Measurements from ENCODE around the gene GPR101.

Gene GPR101

GRCh38 chrX:137041329-137041728, 7.5 kb upstream of the GPR101 start:
- ATAC-seq, result no peak
- TF ChIP-seq TCF4 (CRISPR knock-in tag; IDR thresholded peaks at IDR 0.05; ENCODE audit: borderline replicate concordance) (no peak), PPARA (CRISPR knock-in tag; IDR thresholded peaks at IDR 0.05; ENCODE audit: borderline replicate concordance) (no peak), ISL1 (CRISPR knock-in tag; IDR thresholded peaks at IDR 0.05) (no peak), ZC3H10 (CRISPR knock-in tag; IDR thresholded peaks at IDR 0.05) (no peak), CSRNP3 (CRISPR knock-in tag; IDR thresholded peaks at IDR 0.05) (no peak)

- ATAC-seq, result no peak
- TF ChIP-seq ZNF70 (CRISPR knock-in tag; IDR thresholded peaks at IDR 0.05) (no peak), PATZ1 (CRISPR knock-in tag; IDR thresholded peaks at IDR 0.05; ENCODE audit: borderline replicate concordance) (no peak)
These were observed 6.5 kb upstream of the GPR101 start for GRCh38 chrX:137040113-137040794.

- no peak for TF ChIP-seq PATZ1 (CRISPR knock-in tag; IDR thresholded peaks at IDR 0.05; ENCODE audit: borderline replicate concordance)
- TF ChIP-seq SNAI2 (CRISPR knock-in tag; IDR thresholded peaks at IDR 0.05), result no peak
- TF ChIP-seq ZC3H10 (CRISPR knock-in tag; IDR thresholded peaks at IDR 0.05), result no peak
- no peak for TF ChIP-seq ESRRG (CRISPR knock-in tag; IDR thresholded peaks at IDR 0.05)
- no peak for TF ChIP-seq CREB5 (CRISPR knock-in tag; IDR thresholded peaks at IDR 0.05; ENCODE audit: low read depth)
- no peak for TF ChIP-seq ARNTL (CRISPR knock-in tag; IDR thresholded peaks at IDR 0.05; ENCODE audit: borderline replicate concordance, low read depth)
- TF ChIP-seq ZNF565 (CRISPR knock-in tag; conservative IDR thresholded peaks at IDR 0.05; ENCODE audit: low read depth), result no peak
- TF ChIP-seq ZNF8 (CRISPR knock-in tag; IDR thresholded peaks at IDR 0.05), result no peak
- no peak for TF ChIP-seq GLIS3 (CRISPR knock-in tag; IDR thresholded peaks at IDR 0.05)
- ATAC-seq, result no peak
These were observed 695 bp upstream of the GPR101 start for GRCh38 chrX:137034508-137034872.

GRCh38 chrX:137032841-137033773, 688 bp downstream of the GPR101 start:
- ATAC-seq, result no peak
- no peak for TF ChIP-seq PPARA (CRISPR knock-in tag; IDR thresholded peaks at IDR 0.05; ENCODE audit: borderline replicate concordance)
- no peak for TF ChIP-seq TOX (CRISPR knock-in tag; IDR thresholded peaks at IDR 0.05; ENCODE audit: borderline replicate concordance)
- no peak for TF ChIP-seq ZNF565 (CRISPR knock-in tag; conservative IDR thresholded peaks at IDR 0.05; ENCODE audit: low read depth)
- no peak for TF ChIP-seq ZNF8 (CRISPR knock-in tag; IDR thresholded peaks at IDR 0.05)
- no peak for TF ChIP-seq GLIS3 (CRISPR knock-in tag; IDR thresholded peaks at IDR 0.05)
- TF ChIP-seq TSHZ2 (CRISPR knock-in tag; IDR thresholded peaks at IDR 0.05), result no peak
- TF ChIP-seq ZFP3 (CRISPR knock-in tag; IDR thresholded peaks at IDR 0.05), result no peak
- no peak for TF ChIP-seq CREB5 (CRISPR knock-in tag; IDR thresholded peaks at IDR 0.05; ENCODE audit: low read depth)
- TF ChIP-seq OSR1 (CRISPR knock-in tag; IDR thresholded peaks at IDR 0.05), result no peak
- no peak for TF ChIP-seq ZNF70 (CRISPR knock-in tag; IDR thresholded peaks at IDR 0.05)
- no peak for TF ChIP-seq RARB (CRISPR knock-in tag; IDR thresholded peaks at IDR 0.05)
- no peak for TF ChIP-seq BACH2 (CRISPR knock-in tag; IDR thresholded peaks at IDR 0.05; ENCODE audit: borderline replicate concordance)
- TF ChIP-seq SNAI2 (CRISPR knock-in tag; IDR thresholded peaks at IDR 0.05), result no peak
- TF ChIP-seq POU6F1 (CRISPR knock-in tag; IDR thresholded peaks at IDR 0.05; ENCODE audit: borderline replicate concordance, low read depth), result no peak
- no peak for TF ChIP-seq CSDC2 (CRISPR knock-in tag; IDR thresholded peaks at IDR 0.05)
- TF ChIP-seq ESRRG (CRISPR knock-in tag; IDR thresholded peaks at IDR 0.05), result no peak
